NCI-H226 (cell line): Measurements from ENCODE around the gene TTC7B.

ENCODE experiments used
- DNase-seq: peaks from one replicate; pipeline ENCODE4 v3.0.0-alpha.2; 2015

Gene TTC7B

DNA sequence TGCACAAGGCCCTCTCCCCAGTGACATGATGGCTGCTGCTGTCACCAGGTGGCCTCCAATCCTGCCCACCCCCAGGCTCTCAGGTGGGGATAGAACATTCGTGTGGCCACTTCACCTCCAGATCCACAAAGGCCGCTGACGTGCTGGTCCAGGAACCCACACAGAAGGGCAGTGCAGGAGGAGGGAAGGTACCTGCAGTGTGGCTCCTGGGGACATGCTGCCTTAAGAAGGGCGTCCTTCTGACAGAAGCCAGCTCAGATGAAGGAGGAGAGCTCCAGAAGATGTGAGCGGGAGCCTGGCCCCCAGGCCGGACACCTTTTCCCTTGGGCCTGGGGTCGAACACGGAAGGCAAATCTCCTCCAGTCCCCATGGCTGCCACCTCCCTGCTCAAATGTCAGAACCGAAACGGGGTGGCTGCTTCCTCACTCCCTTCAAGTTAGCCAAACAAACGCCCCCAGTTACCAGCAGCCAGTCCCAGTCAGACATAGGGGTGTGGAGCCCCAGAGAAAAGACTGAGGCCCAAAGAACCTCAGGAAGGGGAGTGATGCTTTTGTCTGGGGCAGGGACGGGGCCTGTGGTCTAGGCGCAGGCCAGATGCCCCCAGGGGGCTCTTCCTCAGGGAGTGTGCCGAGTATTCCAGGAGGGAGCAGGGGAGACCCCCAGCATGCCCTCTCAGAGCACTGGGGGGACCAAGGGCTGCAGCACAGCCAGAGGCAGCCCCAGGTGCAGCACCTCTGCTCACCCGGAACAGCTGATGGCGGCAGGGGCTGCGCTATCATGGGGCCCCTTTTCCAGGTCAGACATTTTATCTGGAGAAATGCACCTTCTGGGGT is 263.5 kb downstream of the TTC7B start:
- DNase-seq, result no peak

DNA sequence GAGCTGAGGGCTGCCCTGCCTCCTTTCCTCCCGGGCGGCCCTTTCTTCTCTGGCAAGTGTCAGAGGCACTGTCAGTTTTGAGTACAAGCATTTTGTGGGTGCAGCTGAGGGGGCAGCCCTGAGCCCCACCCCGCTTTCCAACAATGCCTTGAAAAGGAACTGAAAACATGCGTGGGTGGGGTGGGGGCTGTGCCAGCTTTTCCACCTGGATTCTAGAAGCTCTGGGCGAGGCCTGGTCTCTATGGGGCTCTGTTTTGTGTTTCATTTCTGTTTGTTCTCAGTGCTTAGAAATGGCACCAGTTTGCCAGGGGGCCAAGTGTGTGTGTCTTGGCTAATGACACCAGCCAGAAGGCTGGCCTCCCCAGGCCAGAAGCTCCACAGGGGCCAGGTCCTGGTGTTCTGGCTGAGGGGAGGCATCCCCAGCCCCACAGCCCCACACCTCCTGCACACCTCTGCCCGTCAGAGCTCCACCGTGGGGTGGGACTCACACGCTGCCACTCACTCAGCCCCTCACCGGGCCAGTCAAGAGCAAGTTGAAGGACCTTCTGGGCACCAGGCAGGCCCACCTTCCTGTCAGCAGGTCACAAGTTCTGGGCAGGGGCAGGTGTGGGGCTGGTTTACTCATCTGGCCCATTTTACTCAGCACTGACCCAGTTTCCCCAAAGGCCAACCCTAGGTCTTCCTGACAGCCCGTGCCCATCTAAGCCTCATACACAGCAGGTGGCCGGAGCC is 264.3 kb downstream of the TTC7B start:
- no peak for DNase-seq

- no peak for DNase-seq
These were observed 265.0 kb downstream of the TTC7B start for GRCh38 chr14:90551070-90551704.

DNA sequence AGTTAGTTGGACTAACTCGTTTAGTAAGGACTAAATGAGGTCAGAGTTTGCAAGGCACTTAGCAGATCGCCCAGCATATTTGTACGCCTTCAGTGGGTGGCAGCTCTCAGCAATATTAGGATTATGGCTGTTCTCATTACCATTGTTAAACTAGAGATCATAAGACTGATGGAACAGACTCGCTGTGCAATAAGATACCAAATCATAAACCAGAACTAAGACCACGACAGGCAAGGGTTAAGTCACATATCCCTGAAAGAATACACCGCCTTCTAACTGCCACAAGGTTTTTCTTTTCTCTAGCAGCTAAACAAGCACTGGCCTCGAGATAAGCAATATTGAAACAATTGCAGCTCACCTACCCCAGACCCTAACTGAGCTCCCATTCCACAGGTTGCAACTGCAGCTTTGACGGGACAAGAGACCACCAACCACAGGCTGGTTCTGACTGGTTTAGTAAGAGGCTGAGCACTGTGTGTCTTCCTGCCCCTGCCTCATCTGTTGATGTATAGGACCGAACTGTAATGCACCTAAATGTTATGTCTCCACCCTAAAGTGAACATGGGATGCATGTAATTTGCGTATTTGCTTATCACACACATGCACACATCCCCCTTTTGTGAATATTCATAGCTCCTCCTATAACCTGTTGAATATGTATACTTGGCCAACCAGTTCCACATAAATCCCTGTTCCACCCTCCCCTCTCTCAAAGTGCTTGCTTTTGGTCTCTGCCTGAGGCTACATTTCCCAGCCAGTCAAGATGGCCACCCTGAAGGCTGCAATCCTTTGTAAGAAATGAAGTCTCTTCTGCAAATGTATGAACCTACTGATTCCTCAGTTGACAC is 266.2 kb downstream of the TTC7B start:
- DNase-seq, result no peak

DNA sequence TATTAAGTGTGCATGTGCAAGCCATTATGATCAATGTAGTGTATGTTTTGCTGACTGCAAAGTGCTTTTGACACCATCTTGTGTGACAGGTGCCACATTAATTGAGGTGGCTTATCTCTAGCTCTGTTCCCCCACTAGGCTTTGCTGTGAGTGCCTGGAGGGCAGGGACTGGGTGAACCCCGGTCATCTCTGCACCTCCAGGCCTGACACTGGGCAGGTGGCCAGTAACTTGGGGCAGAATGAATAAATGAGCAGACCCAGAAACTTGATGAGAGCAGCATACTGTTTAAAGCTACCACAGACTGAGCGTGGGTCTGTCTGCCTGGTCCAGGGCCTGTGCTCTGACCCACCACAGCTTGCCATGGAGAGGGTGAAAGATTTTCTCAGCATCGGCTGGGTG is 267.8 kb downstream of the TTC7B start:
- no peak for DNase-seq

- DNase-seq, result no peak
These were observed 268.3 kb downstream of the TTC7B start for GRCh38 chr14:90547968-90548367.

DNA sequence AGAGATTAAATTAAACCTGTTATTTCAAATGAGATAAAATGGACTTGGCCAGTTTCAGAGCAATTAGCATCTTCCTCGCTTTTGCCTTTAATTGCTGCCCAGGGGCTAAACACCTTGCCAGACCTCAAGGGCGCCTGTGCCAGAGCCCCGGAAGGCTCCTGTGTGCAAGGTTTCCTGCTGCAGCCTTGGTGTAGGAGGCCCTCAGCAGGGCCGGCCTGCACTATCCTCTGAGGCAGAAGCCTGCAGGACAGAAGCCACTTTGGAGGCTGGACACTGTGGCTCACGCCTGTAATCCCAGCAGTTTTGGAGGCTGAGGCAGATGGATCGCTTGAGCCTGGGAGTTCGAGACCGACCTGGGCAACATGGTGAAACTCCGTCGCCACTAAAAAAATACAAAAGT is 269.0 kb downstream of the TTC7B start:
- no peak for DNase-seq

DNA sequence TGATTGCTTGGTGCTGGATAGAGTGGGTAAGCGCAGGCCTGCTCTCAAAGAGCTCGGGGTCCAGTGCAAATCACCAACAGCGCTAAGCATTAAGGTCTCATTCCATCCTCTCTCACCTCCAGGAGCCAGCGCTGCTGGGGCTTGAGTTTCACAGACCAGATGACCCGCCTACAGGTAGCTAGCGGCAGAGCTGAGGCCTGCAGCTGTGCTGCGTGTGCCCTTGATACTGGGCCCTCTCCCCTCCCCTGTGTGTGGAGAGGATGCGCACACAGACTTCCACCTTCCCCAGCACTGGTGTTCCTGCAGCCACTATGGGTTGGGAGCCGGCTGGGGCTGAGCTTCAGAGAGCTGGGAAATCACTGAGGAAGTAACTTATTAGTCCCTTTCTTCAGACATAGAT is 269.5 kb downstream of the TTC7B start:
- DNase-seq, result no peak

DNA sequence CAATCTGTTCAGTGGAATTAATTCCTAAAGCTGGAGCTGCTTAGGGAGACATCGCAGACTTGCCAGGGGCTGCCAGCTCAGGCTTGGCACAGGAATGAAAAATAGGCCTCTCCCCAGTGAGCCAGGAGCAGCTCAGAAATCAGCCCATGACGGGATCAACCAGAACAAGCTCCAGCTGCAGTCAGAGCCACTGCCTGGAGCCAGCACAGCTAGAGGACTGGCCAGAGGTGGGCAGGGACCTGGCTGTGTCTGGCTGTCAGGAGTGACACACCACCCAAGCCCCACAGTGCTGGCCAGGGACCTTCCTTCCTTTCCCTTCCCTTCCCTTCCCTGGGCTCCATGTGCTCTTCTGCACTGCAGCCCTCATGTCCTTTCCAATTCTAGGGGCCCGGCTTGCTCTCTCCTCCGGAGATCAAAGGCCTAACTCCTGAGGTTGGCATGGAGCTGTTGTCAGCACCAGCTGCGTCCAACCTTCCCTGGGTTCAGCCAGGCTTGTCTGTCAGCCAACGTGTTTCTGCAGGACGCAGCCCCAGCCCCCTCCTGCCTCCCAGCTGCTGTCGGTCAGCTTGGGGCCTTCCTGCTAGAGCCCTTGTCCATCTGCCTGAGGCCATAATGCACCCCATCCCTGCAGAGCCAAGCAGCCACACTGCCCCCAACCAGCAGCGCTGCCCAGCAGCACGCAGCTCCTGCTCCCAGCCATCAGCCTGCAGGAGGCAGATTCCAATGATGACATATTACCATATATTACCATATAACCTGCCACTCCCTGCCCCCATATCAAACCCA is 270.1 kb downstream of the TTC7B start:
- DNase-seq, result no peak

DNA sequence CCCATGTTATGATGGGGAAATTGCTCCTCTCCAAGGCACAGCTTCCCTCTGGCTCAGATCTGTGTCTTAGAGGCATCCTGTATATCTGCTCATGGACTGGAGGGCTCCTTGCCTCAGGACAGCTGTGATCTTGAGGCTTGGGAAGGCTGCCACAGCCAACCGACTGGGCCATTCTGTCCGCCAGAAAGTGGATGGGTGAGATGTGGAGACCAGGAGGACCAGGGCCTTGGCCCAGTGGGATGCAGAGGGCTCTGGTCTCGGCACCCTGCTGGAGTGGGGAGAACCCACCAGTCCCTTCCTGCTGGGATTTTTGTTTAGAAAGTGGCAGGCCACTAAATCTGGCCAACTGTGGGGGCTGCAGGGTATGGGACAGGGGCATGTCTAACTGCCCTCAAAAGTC is 270.8 kb downstream of the TTC7B start:
- DNase-seq, result no peak

DNA sequence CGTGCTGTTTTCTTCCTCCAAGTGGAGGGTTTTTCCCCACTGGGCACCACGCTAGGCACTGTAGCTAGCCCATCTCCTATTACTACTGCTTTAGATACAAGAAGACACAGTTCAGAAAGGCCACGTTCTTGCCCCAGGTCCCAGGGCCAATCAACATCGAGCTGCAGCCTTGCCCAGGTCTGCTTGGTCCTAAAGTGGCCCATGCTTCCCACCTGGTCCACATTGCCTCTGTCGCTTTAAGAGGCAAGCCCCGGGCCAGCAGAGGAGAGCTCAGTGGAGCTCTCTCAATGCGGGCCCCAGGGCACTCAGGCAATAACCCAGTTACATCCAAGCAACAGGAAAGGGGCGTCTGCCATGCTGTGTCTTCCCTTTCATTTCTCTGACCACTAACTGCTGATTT is 271.3 kb downstream of the TTC7B start:
- DNase-seq, result no peak

DNA sequence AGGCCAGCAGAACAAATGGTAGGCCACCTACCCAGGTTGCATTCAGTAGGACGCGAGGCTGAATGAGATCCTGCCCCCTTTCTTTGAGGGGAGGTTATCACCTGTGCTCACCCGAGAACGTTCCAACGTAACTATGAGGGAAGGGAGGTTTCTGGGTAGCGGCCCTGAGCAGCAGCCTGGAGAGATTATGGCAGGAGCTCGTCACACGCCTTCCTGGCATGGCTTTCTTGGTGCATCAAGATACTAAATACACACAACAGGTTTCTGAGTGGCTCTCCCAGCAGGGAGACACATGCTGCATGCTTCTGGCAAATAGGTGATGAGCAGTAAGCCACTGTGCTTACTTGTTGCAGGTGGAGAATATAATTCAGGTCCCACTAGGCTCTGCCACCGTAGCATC is 271.7 kb downstream of the TTC7B start:
- no peak for DNase-seq

DNA sequence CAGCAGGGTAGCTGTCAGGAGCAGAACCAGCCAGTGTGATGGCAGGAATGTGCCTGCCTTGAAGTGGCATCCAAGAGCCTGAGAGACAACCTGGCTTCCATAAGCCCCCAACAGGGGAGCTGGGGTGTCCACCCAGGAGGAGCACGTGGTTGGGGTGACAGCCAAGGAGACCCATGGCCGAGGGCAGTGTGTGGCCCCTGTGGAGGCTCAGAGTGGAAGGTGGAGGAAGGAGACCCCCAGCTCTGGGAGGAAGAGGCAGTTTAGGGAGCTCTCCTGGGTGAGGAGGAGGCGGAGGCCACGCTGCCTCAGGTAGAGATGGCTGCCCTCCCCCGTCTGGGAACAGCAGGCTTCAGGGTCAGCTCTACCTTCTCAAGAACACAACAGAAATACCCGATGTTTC is 272.4 kb downstream of the TTC7B start:
- no peak for DNase-seq

- DNase-seq, result no peak
These were observed 275.1 kb downstream of the TTC7B start for GRCh38 chr14:90541076-90541634.

- DNase-seq, result no peak
These were observed 275.8 kb downstream of the TTC7B start for GRCh38 chr14:90540437-90540836.

DNA sequence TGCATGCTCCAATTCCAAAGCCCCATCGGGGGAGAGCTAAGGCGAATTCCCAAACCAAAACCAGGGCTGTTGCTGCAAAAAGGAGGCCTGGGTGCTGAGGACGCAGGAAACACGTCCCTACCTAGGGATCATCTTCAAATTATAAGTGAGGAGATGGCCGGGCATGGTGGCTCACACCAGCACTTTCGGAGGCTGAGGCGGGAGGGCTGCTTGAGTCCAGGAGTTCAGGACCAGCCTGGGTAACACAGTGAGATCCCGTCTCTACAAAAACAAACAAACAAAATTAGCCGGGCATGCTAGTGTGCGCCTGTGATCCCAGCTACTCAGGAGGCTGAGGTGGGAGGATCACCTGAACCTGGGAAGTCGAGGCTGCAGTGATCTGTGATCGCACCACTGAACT is 276.2 kb downstream of the TTC7B start:
- no peak for DNase-seq

GRCh38 chr14:90539496-90539775 is 276.8 kb downstream of the TTC7B start:
- no peak for DNase-seq

GRCh38 chr14:90538716-90539495 is 277.3 kb downstream of the TTC7B start:
- DNase-seq, result no peak

DNA sequence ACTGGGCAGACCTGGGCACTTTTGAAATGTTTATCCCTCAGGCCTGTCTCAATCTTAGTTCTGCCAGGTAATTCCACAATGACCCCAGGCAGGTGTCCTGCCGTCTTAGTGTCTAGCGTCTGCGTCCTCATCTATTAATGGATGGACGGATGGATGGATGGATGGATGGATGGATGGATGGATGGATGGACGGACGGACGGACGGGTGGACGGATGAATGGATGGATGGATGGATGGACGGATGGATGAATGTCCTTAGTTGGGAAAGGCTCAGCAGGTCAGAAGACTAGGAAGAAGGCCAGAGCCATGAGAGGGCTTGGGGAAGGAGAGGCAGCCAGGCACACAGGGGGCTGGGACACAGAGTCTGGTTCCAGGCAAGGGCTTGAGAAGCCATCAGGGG is 278.1 kb downstream of the TTC7B start:
- no peak for DNase-seq

DNA sequence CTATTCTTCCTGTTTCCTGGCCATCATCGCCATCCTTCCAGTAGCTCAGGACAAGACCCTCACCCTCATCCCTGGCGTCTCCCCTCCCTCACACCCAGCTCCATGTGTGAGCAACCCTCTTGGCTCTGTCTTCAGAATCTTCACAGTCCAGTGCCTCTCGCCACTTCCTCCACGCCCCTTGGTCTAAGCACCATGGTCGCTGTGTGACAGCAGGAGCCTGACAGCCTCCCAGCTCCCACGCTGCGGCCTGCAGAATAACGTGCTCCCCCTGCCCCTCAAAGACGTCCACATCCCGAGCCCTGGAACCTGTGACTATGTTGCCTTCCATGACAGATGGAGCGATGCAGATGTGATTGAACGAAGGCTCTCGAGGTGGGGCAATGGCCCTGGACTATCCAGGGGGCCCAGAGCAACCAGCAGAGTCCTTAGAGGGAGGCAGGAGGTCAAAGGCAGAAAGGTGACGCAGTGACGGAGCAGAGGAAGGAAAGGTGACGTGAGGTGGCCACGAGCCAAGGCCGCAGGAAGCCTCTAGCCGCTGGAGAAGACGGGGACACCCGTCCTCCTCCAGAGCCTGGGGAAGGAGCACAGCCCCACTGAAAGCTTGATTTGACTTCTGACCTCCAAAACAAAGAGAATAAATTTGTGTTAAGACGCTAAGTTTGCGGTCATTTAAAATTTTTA is 279.6 kb downstream of the TTC7B start:
- no peak for DNase-seq

DNA sequence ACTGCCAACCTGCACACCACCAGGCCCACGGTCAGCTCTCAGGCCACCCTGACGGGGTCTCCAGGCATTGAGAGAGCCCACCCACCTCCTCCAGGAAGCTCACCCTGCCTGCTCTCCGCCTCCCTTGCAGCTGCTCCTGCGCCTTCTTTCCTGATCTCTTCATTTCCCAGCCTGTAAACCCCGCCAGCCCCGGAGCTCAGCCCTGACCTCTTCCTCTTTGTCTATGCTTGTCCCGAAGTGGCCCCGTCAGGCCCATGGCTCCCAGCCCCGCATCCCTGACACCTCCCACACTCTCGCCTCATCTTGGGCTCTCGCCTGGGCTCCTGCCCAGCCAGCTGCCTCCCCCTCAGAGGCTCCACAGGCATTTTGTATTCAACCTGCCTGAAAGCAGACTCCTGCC is 280.1 kb downstream of the TTC7B start:
- DNase-seq, result no peak
